ENCODE results near the gene SLC6A17. TPM values are rescaled to one million over a fixed set of nuclear protein-coding genes. Genes with fewer than 3 reads are reported as not detected.
A peak's percentile ranks its signal among the peaks of the same experiment; 100 is the strongest.

Gene SLC6A17
- polyA plus RNA-seq, 3 donors = not detected

- Histone ChIP-seq H3K79me2 (ENCODE audit: insufficient read depth, low read length) (no peaks in the 10 kb centered on the region), H3K4me2 (replicated peaks; ENCODE audit: extremely low read depth, low read length, poor library complexity, severe bottlenecking) (no peak overlapping the region), H3K9me3 (replicated peaks in 1 of 2; ENCODE audit: control insufficient read depth in 1 of 2, insufficient read depth in 1 of 2, low read length in 2 of 2) (no peaks in the 10 kb centered on the region), H3K9ac (ENCODE audit: insufficient read depth, low read length, poor library complexity, severe bottlenecking) (no peak overlapping the region), H3K4me1 (ENCODE audit: control insufficient read depth in 1 of 2, insufficient read depth in 2 of 2, low read length in 2 of 2) (no peaks in the 10 kb centered on the region), H3K27me3 (ENCODE audit: control insufficient read depth in 2 of 2, insufficient read depth in 2 of 2, low read length in 2 of 2) (peaks cover 0 to 9% of the 10 kb centered on the region in 2 donors), H3K27ac (ENCODE audit: low read depth in 1 of 2, low read length in 2 of 2) (no peak overlapping the region), H4K20me1 (ENCODE audit: insufficient read depth, low read length) (no peaks in the 10 kb centered on the region), H2AFZ (ENCODE audit: insufficient read depth, low read depth, low read length, poor library complexity, severe bottlenecking) (no peak overlapping the region), H3K4me3 (replicated peaks in 1 of 3; ENCODE audit: low read depth in 2 of 3, low read length in 3 of 3) (no peak overlapping the region), H3K36me3 (replicated peaks in 1 of 2; ENCODE audit: control insufficient read depth in 1 of 2, insufficient read depth in 2 of 2, low read length in 2 of 2) (no peaks in the 10 kb centered on the region)
- Mint-ChIP-seq H3K4me3 (no peak overlapping the region), H3K36me3 (no peaks in the 10 kb centered on the region), H3K9me3 (no peaks in the 10 kb centered on the region), H3K27me3 (ENCODE audit: low read depth in 3 of 3) (peaks cover 11 to 29% (median 13%) of the 10 kb centered on the region in 3 donors), H3K4me1 (no peaks in the 10 kb centered on the region), H3K27ac (no peak overlapping the region)
- 51% methylated on average over 3 of the region's 5 CpGs for WGBS (ENCODE audit: insufficient coverage)
- intact Hi-C loops (cut with micrococcal nuclease) = no loop called here
- TF ChIP-seq, protein P1, sequence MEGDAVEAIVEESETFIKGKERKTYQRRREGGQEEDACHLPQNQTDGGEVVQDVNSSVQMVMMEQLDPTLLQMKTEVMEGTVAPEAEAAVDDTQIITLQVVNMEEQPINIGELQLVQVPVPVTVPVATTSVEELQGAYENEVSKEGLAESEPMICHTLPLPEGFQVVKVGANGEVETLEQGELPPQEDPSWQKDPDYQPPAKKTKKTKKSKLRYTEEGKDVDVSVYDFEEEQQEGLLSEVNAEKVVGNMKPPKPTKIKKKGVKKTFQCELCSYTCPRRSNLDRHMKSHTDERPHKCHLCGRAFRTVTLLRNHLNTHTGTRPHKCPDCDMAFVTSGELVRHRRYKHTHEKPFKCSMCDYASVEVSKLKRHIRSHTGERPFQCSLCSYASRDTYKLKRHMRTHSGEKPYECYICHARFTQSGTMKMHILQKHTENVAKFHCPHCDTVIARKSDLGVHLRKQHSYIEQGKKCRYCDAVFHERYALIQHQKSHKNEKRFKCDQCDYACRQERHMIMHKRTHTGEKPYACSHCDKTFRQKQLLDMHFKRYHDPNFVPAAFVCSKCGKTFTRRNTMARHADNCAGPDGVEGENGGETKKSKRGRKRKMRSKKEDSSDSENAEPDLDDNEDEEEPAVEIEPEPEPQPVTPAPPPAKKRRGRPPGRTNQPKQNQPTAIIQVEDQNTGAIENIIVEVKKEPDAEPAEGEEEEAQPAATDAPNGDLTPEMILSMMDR (IDR thresholded peaks at IDR 0.05) = no peak
- no peak for DNase-seq
These were observed 36.3 kb downstream of the SLC6A17 start for GRCh38 chr1:110186558-110186957.

- Histone ChIP-seq H3K36me3 (replicated peaks in 1 of 2; ENCODE audit: control insufficient read depth in 1 of 2, insufficient read depth in 2 of 2, low read length in 2 of 2) (no peaks in the 10 kb centered on the region), H3K4me3 (replicated peaks in 1 of 3; ENCODE audit: low read depth in 2 of 3, low read length in 3 of 3) (no peak overlapping the region), H2AFZ (ENCODE audit: insufficient read depth, low read depth, low read length, poor library complexity, severe bottlenecking) (no peak overlapping the region), H3K79me2 (ENCODE audit: insufficient read depth, low read length) (no peaks in the 10 kb centered on the region), H3K27me3 (ENCODE audit: control insufficient read depth in 2 of 2, insufficient read depth in 2 of 2, low read length in 2 of 2) (peaks cover 0 to 9% of the 10 kb centered on the region in 2 donors), H3K4me2 (replicated peaks; ENCODE audit: extremely low read depth, low read length, poor library complexity, severe bottlenecking) (no peak overlapping the region), H4K20me1 (ENCODE audit: insufficient read depth, low read length) (no peaks in the 10 kb centered on the region), H3K9me3 (replicated peaks in 1 of 2; ENCODE audit: control insufficient read depth in 1 of 2, insufficient read depth in 1 of 2, low read length in 2 of 2) (no peaks in the 10 kb centered on the region), H3K4me1 (ENCODE audit: control insufficient read depth in 1 of 2, insufficient read depth in 2 of 2, low read length in 2 of 2) (no peaks in the 10 kb centered on the region), H3K27ac (ENCODE audit: low read depth in 1 of 2, low read length in 2 of 2) (no peak overlapping the region), H3K9ac (ENCODE audit: insufficient read depth, low read length, poor library complexity, severe bottlenecking) (no peak overlapping the region)
- whole genome bisulfite sequencing (ENCODE audit: insufficient coverage) = 82% methylated on average over 5 of the region's 10 CpGs
- peaks cover 13 to 29% (median 14%) of the 10 kb centered on the region in 3 donors for H3K27me3 Mint-ChIP-seq (ENCODE audit: low read depth in 3 of 3)
- TF ChIP-seq, protein P1 (IDR thresholded peaks at IDR 0.05) = no peak
- no peak for DNase-seq
- no peaks in the 10 kb centered on the region for H3K9me3 Mint-ChIP-seq
- no peak overlapping the region for H3K27ac Mint-ChIP-seq
- no peaks in the 10 kb centered on the region for H3K4me1 Mint-ChIP-seq
- H3K4me3 Mint-ChIP-seq = peak overlapping the region in 1 of 2 donors; percentile 6
- intact Hi-C loops (cut with micrococcal nuclease) = no loop called here
- H3K36me3 Mint-ChIP-seq = no peaks in the 10 kb centered on the region
These were observed 37.0 kb downstream of the SLC6A17 start for GRCh38 chr1:110187139-110187890.
